CD4-positive, alpha-beta T cell treated with Interleukin-4 for 1 hour (primary cell): ENCODE data around the gene CEP131.
A peak's percentile ranks its signal among the peaks of the same experiment; 100 is the strongest.
"Not testable (repeated sequence)": the region's sequence is repeated elsewhere in the genome, so short reads cannot be mapped to it uniquely, and the experiment has no call there.

Experiments used
- DNase-seq, 2 donors: peaks; one replicate each; pipeline ENCODE4 v3.0.0-alpha.2; 2020 to 2022

Gene CEP131

GRCh38 chr17:81238490-81238814 lies 15.7 kb upstream of the CEP131 start:
- DNase-seq, result no peak

DNA sequence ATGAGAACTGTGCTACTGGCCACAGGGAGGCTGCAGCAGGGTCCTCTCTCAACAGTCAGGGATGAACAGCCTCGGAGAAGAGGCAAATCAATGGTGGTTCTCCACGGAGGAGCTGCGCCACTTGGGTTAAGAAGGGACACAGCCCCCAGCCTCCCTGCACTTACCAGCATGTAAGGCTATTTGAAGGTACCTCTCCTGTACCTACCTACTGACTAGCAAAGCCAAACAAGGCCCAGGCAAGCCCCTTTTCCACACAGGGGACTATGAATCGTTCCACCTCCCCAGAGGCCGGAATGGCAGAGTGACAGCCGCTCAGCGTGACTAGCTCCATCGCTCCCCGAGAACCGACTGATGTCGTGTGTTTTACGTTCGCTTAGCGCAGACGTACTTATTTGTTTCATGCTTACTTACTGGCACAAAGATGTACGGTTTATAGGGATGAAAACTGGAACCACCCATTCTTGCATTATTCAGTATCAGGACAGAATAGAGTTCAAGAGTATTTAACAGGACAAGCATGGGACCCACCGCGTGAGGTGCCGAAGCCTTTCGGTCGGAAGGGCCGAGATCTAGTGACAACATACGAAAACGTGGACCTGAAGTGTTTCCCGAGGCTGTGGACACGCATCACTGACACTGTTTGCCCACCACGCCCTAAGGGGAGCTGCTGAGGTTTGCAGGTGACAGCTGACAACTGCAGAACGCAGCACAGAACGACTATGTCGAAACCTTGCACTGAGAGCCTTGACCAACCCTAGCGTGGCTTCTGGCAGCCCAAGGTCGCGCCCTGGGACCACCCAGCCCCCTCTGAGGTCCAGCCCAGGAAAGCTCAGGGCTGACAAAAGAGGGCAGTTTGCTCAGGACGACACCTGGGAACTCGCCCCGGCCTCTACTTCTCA lies 15.1 kb upstream of the CEP131 start:
- no peak for DNase-seq

- no peak for DNase-seq
These were observed 14.0 kb upstream of the CEP131 start for GRCh38 chr17:81236784-81237183.

- DNase-seq, result no peak
These were observed 13.3 kb upstream of the CEP131 start for GRCh38 chr17:81235822-81236740.

- no peak for DNase-seq
These were observed 12.4 kb upstream of the CEP131 start for GRCh38 chr17:81234940-81235821.

GRCh38 chr17:81234506-81234855 lies 11.7 kb upstream of the CEP131 start:
- DNase-seq, result no peak

GRCh38 chr17:81233811-81234505 lies 11.2 kb upstream of the CEP131 start:
- no peak for DNase-seq

DNA sequence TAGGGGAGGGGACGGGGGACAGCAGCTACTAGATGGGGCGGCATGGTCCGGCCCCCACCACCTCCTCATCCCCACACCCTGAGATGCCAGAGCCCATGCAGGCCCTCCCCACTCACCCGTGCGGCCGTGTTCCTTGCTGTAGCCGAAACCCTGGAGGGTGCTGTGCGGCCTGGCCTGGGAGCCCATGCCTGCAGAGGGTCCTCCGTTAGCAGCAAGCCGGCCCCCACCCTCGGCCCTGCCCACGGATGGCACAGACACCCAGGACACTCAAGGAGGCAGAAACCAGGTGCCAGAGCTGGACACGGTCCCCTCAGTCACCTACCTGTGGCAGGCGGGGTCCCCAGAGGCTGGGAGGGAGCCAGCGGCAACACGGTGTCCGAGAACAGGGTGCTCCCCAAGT lies 10.6 kb upstream of the CEP131 start:
- no peak for DNase-seq

GRCh38 chr17:81232616-81233241 lies 10.0 kb upstream of the CEP131 start:
- no peak for DNase-seq

GRCh38 chr17:81231766-81232581 lies 9.2 kb upstream of the CEP131 start:
- no peak for DNase-seq

DNA sequence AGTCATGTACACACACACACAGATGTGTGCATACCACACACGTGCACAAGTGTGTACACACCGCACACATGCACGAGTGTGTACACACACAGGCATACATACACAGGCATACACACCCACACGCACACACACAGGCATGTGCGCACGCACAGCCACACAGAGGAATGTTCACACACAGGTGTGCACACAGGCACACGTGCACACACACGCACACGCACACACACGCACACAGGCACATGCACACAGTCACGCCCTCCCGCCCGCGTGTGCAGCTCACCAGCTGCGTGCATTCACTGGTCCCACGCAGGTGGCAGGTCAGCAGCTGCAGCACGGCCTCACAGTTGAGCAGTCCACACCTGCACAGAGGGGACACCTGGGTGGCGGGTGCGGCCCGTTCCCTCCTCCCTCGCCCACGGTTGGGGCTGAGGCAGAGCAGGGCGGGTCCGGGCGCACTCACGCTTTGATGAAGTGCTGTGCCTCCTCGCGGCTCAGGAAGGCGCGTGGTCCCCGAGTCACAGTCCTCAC lies 8.4 kb upstream of the CEP131 start:
- DNase-seq, result no peak

GRCh38 chr17:81230043-81230820 lies 7.5 kb upstream of the CEP131 start:
- no peak for DNase-seq

DNA sequence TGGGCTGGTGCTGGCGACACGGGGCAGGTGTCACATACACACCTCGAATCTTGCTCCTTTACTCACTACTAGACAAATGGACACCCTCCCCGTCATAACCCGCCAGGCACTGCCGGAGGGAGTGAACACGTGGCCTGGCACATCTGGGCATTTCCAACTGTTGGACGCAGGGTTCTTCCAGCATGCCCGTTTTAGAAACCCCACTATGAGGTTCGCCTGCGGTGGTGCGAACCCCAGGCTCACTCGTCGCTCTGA lies 6.8 kb upstream of the CEP131 start:
- DNase-seq, result no peak

GRCh38 chr17:81228834-81229665 lies 6.3 kb upstream of the CEP131 start:
- no peak for DNase-seq

GRCh38 chr17:81228420-81228819 lies 5.7 kb upstream of the CEP131 start:
- peak in 1 of 2 donors; percentile 36 for DNase-seq

GRCh38 chr17:81227630-81228029 lies 4.9 kb upstream of the CEP131 start:
- DNase-seq, result not testable (repeated sequence)

DNA sequence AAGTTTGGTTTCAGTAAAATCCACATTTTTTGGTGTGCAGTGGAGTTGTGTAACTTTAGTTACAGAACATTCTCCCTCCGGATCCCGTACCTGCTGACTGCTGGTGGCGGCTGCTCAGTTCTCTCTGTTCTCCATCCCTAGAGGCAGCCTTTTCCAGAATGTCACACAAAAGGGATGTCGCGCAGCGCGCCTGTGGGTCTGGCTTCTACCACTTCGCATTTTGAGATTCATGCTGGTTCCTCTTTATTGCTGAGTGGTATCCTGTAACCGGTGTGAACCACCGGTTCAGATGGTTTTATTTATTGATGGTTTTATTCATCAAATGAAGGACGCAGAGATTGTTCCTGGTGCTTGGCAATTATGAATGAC lies 981 bp upstream of the CEP131 start:
- DNase-seq, result no peak

DNA sequence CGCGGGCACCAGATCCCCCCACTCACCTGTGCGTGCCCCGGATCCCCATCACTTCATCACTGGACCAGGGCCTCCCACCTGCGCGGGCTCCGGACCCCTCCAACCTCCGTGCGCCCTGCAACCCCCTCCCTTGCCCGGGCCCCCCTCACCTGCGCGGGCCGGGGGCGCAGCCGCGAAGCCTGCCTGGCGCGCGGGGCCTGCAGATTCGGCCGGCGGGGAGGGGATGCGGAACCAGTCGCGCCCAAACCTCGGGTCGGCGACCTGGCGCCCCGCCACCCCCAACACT lies 202 bp downstream of the CEP131 start:
- DNase-seq, result no peak

- DNase-seq, result no peak
These were observed 734 bp downstream of the CEP131 start for GRCh38 chr17:81221842-81222619.
